NCI-H1930 (cell line): Measurements from ENCODE around the gene PCGF5.

ENCODE experiments used
- DNase-seq, 2 experiments: peaks; one replicate each; lab custom pipeline; 2025; lab: John Stamatoyannopoulos, UW

PCGF5 gene

GRCh38 chr10:91328320-91328984 lies 108.0 kb downstream of the PCGF5 start:
- DNase-seq = no peak
